Endothelial cell of umbilical vein (primary cell): Measurements from ENCODE around the gene ZER1. TPM values are rescaled to one million over a fixed set of nuclear protein-coding genes. Genes with fewer than 3 reads are reported as not detected.

Source experiments
- BruUV-seq: library from RNA; stranded (reverse); fragments of 400-500 nt; replicated peaks from 2 replicates; lab custom pipeline; 2021; lab: Mats Ljungman, UMichigan
- CTCF ChIA-PET: fragments of 300-600, 350-600 bp; sonication (Branson Sonifier 250); formaldehyde crosslinking; loops from one replicate; lab custom pipeline; 2021; ENCODE audit warnings: antibody characterized with exemption, inconsistent platforms; lab: Charles Lee
- POLR2A ChIA-PET: fragments of 300-600, 350-600 bp; sonication (Branson Sonifier 250); formaldehyde crosslinking; loops from one replicate; lab custom pipeline; 2021; ENCODE audit warnings: antibody characterized with exemption, inconsistent platforms; lab: Charles Lee
- DNase-seq: peaks from one replicate; pipeline ENCODE4 v3.0.0-alpha.2; 2011; ENCODE audit warnings: low read depth, low spot score
- FAIRE-seq: peaks from 2 replicates; lab custom pipeline; 2011; peaks lifted over from hg19 to GRCh38; lab: Jason Lieb, UNC
- H2AFZ ChIP-seq: 2 replicates; pipeline ENCODE4 v1.6.0; 2012; ENCODE audit warnings: low read depth, low read length, control low read depth, inconsistent platforms
- H3K27ac ChIP-seq: 2 replicates; pipeline ENCODE4 v1.5.1; 2011; ENCODE audit warnings: low read depth, mild to moderate bottlenecking, control low read depth, low read length, moderate library complexity; ENCODE audit not compliant: insufficient read depth
- H3K27me3 ChIP-seq, 2 experiments: 2 replicates each; pipeline versions ENCODE4 v1.6.0 to v1.6.1; 2011; ENCODE audit warnings: low read length in 2 of 2, mixed read lengths in 1 of 2; ENCODE audit not compliant: control insufficient read depth in 2 of 2, insufficient read depth in 2 of 2
- H3K36me3 ChIP-seq, 2 experiments: 2 replicates in 1 of 2; 3 replicates in 1 of 2; pipeline ENCODE4 v1.5.1; 2011; ENCODE audit warnings: low read length in 2 of 2, mild to moderate bottlenecking in 1 of 2, moderate library complexity in 1 of 2; ENCODE audit not compliant: control insufficient read depth in 2 of 2, insufficient read depth in 2 of 2; ENCODE audit errors: extremely low read depth in 1 of 2
- H3K4me1 ChIP-seq: 3 replicates; pipeline ENCODE4 v1.5.1; 2011; ENCODE audit warnings: mild to moderate bottlenecking, low read length; ENCODE audit not compliant: control insufficient read depth, insufficient read depth; ENCODE audit errors: extremely low read depth
- H3K4me2 ChIP-seq: 2 replicates; pipeline ENCODE4 v1.6.1; 2011; ENCODE audit warnings: low read length, control low read depth, mixed read lengths; ENCODE audit not compliant: insufficient read depth
- H3K4me3 ChIP-seq, 3 experiments: fragments of 200-600 bp in 1 of 3; sonication (generic), shearing (Covaris generic) in 1 of 3; replicated peaks in 1 of 3; 2 replicates each; pipeline ENCODE4 v1.5.1; 2011 to 2016; ENCODE audit warnings: control low read depth in 3 of 3, low read length in 3 of 3, mild to moderate bottlenecking in 2 of 3, inconsistent platforms in 1 of 3, low read depth in 1 of 3, moderate library complexity in 1 of 3; ENCODE audit not compliant: insufficient read depth in 1 of 3
- H3K79me2 ChIP-seq: 2 replicates; pipeline ENCODE4 v1.6.0; 2012; ENCODE audit warnings: low read length, inconsistent platforms; ENCODE audit not compliant: control insufficient read depth, insufficient read depth
- H3K9ac ChIP-seq: replicated peaks from 2 replicates; pipeline ENCODE3; 2011; ENCODE audit warnings: low read length, control low read depth; ENCODE audit not compliant: insufficient read depth; ENCODE audit errors: extremely low read depth
- H3K9me1 ChIP-seq: replicated peaks from 3 replicates; pipeline ENCODE4 v1.6.0; 2011; ENCODE audit warnings: mild to moderate bottlenecking, low read length; ENCODE audit not compliant: control insufficient read depth, insufficient read depth; ENCODE audit errors: extremely low read depth
- H3K9me3 ChIP-seq: replicated peaks from 2 replicates; pipeline ENCODE4 v1.5.1; 2012; ENCODE audit warnings: low read length, inconsistent platforms; ENCODE audit not compliant: control insufficient read depth, insufficient read depth
- H4K20me1 ChIP-seq: replicated peaks from 2 replicates; pipeline ENCODE3; 2011; ENCODE audit warnings: mild to moderate bottlenecking, low read length; ENCODE audit not compliant: control insufficient read depth, insufficient read depth; ENCODE audit errors: extremely low read depth
- EZH2 ChIP-seq: IDR thresholded peaks from 2 replicates; pipeline ENCODE4 v1.6.1; 2012; ENCODE audit warnings: borderline replicate concordance, low read depth, mild to moderate bottlenecking, moderate library complexity, low read length, inconsistent platforms; ENCODE audit not compliant: severe bottlenecking
- FOS ChIP-seq: IDR thresholded peaks from 2 replicates; pipeline ENCODE4 v1.6.1; 2011; ENCODE audit warnings: mild to moderate bottlenecking, low read length, moderate library complexity, borderline replicate concordance; ENCODE audit not compliant: insufficient read depth
- GATA2 ChIP-seq: IDR thresholded peaks from 2 replicates; pipeline ENCODE4 v1.7.0; 2011; ENCODE audit warnings: low read depth, mild to moderate bottlenecking, moderate library complexity, mixed read lengths, low read length; ENCODE audit not compliant: insufficient read length, insufficient read depth
- JUN ChIP-seq: IDR thresholded peaks from 2 replicates; pipeline ENCODE4 v1.6.1; 2011; ENCODE audit warnings: borderline replicate concordance, low read depth; ENCODE audit not compliant: insufficient read length, insufficient read depth
- MAX ChIP-seq: IDR thresholded peaks from 2 replicates; pipeline ENCODE4 v1.6.1; 2011; ENCODE audit not compliant: insufficient read depth, insufficient read length
- MYC ChIP-seq: IDR thresholded peaks from one replicate; pipeline ENCODE4 v1.6.1; 2011; ENCODE audit warnings: mild to moderate bottlenecking, low read depth, low read length
- POLR2A ChIP-seq: IDR thresholded peaks from 2 replicates; pipeline ENCODE4 v1.6.1; 2012; ENCODE audit warnings: low read depth, mild to moderate bottlenecking, control low read depth, low read length
- POLR2AphosphoS5 ChIP-seq: IDR thresholded peaks from 2 replicates; pipeline ENCODE4 v1.6.1; 2012; ENCODE audit warnings: low read depth, mild to moderate bottlenecking, control low read depth, low read length, moderate library complexity; ENCODE audit not compliant: insufficient read depth
- dilution Hi-C: fragments of 300-500 bp; cut with MboI; formaldehyde crosslinking; loops from one replicate; pipeline ENCODE4 v1.15.0; 2019; ENCODE audit warnings: low sequenced_read_pairs; ENCODE audit not compliant: extremely low pct_ligation_motif_present
- intact Hi-C: fragments of 100-400 bp; cut with micrococcal nuclease; formaldehyde crosslinking; loops from one replicate; pipeline ENCODE4 v1.10.0; 2022
- polyA plus RNA-seq, 4 experiments: library from polyadenylated mRNA; depleted of rRNA in 3 of 4; stranded (reverse) in 3 of 4; unstranded in 1 of 4; fragments of >200 nt; gene quantifications; 2 replicates each; pipeline versions ENCODE4 v1.2.1 to v1.2.3, GENCODE V29; 2011 to 2012; ENCODE audit warnings: missing spikeins in 1 of 4
- small RNA-seq: library from RNA; depleted of rRNA; stranded (forward); fragments of <200 nt; gene quantifications from one replicate; pipeline ENCODE3, GENCODE V24; 2012; ENCODE audit warnings: low replicate concordance, low read depth; ENCODE audit not compliant: insufficient read depth, insufficient read length
- total RNA-seq: library from RNA; stranded (reverse); gene quantifications from 2 replicates; pipeline ENCODE4 v1.2.3, GENCODE V29; 2021
- TF ChIP-seq, protein P1 (sequence below), 2 donors: IDR thresholded peaks; 1 replicate in 1 of 2; 2 replicates in 1 of 2; pipeline ENCODE4 v1.5.1; 2011; ENCODE audit warnings: low read length in 2 of 2, mild to moderate bottlenecking in 2 of 2, moderate library complexity in 2 of 2, control low read depth in 1 of 2, inconsistent platforms in 1 of 2, low read depth in 1 of 2; ENCODE audit not compliant: insufficient read depth in 1 of 2; ENCODE audit errors: extremely low read depth in 1 of 2

Gene ZER1
- total and polyA plus RNA-seq, 2 donors (not counting 3 experiments of a cell fraction or from before 2014, with no cell fraction given), result 23.0 to 29.9 TPM

- H3K9ac ChIP-seq, result peak overlapping the region; percentile 92
Observed at GRCh38 chr9:128683340-128684064, 88.2 kb downstream of the ZER1 start.

More at GRCh38 chr9:128683340-128684064, 88.2 kb downstream of the ZER1 start:
- TF ChIP-seq JUN, result no peak
- no peak for TF ChIP-seq GATA2
- TF ChIP-seq FOS, result no peak
- no peak for TF ChIP-seq MYC
- no peak for TF ChIP-seq MAX
- TF ChIP-seq, protein P1, sequence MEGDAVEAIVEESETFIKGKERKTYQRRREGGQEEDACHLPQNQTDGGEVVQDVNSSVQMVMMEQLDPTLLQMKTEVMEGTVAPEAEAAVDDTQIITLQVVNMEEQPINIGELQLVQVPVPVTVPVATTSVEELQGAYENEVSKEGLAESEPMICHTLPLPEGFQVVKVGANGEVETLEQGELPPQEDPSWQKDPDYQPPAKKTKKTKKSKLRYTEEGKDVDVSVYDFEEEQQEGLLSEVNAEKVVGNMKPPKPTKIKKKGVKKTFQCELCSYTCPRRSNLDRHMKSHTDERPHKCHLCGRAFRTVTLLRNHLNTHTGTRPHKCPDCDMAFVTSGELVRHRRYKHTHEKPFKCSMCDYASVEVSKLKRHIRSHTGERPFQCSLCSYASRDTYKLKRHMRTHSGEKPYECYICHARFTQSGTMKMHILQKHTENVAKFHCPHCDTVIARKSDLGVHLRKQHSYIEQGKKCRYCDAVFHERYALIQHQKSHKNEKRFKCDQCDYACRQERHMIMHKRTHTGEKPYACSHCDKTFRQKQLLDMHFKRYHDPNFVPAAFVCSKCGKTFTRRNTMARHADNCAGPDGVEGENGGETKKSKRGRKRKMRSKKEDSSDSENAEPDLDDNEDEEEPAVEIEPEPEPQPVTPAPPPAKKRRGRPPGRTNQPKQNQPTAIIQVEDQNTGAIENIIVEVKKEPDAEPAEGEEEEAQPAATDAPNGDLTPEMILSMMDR (IDR thresholded peaks at IDR 0.05; ENCODE audit: extremely low read depth in 1 of 2, insufficient read depth in 1 of 2, low read depth in 1 of 2, low read length in 2 of 2), result no peak
- no peak for TF ChIP-seq EZH2
- no peak for TF ChIP-seq POLR2AphosphoS5
- TF ChIP-seq POLR2A, result no peak
- ChIA-PET CTCF (interaction anchor here (0.7 to 1.7 kb wide), 5 partner anchors 17 to 87 kb away, joined by 3 to 10 read pairs (median 5); partner anchors contain the start of genes DYNC2I2 and PKN3), POLR2A (interaction anchor here (0.6 to 0.9 kb wide), 2 partner anchors 41 to 48 kb away, joined by 3 to 4 read pairs; no protein-coding TSS in a partner anchor)
- TSS peak; percentile 40 for BruUV-seq
- Histone ChIP-seq H4K20me1 (no peaks in the 10 kb centered on the region), H3K4me2 (peak overlapping the region; percentile 91), H2AFZ (peak overlapping the region; percentile 59), H3K79me2 (peaks cover 10% of the 10 kb centered on the region), H3K27ac (peak overlapping the region; percentile 65), H3K27me3 (no peaks in the 10 kb centered on the region), H3K4me1 (peaks cover 11% of the 10 kb centered on the region), H3K9me3 (no peaks in the 10 kb centered on the region), H3K4me3 (peak overlapping the region; percentile 58 to 90 (median 87)), H3K9me1 (no peaks in the 10 kb centered on the region), H3K36me3 (no peaks in the 10 kb centered on the region)
- DNase-seq (peak; percentile 16), FAIRE-seq (peak; percentile 86)
- intact Hi-C loops, result no loop called here
- dilution Hi-C loops, result no loop called here

Small RNAs within 50 kb of the gene (small RNA-seq; reads per million reads assigned to genes)
- not detected for gene RF00017
- not detected for gene RN7SL560P

Other genes with a start within 250 kb of the ZER1 start
- gene SPTAN1, start 219.3 kb downstream of the ZER1 start, total RNA-seq, result 478 and 502 TPM in 2 replicates
- 408 and 487 TPM in 2 replicates for gene SPTAN1, start 219.3 kb downstream of the ZER1 start, polyA plus RNA-seq
- 68.5 and 73.6 TPM in 2 replicates for gene DYNC2I2, start 115.1 kb downstream of the ZER1 start, total RNA-seq
- 82.6 and 88.5 TPM in 2 replicates for gene DYNC2I2, start 115.1 kb downstream of the ZER1 start, polyA plus RNA-seq
- gene SET, start 82.7 kb downstream of the ZER1 start, total RNA-seq, result 448 and 483 TPM in 2 replicates
- 61.1 and 96.9 TPM in 2 replicates for gene SET, start 82.7 kb downstream of the ZER1 start, polyA plus RNA-seq
- 39.3 and 40.4 TPM in 2 replicates for gene PKN3, start 69.4 kb downstream of the ZER1 start, total RNA-seq
- 27.0 and 29.5 TPM in 2 replicates for gene PKN3, start 69.4 kb downstream of the ZER1 start, polyA plus RNA-seq
- 28.8 and 31.1 TPM in 2 replicates for gene ZDHHC12, start 47.8 kb downstream of the ZER1 start, total RNA-seq
- gene ZDHHC12, start 47.8 kb downstream of the ZER1 start, polyA plus RNA-seq, result 62.0 and 86.1 TPM in 2 replicates
- gene TBC1D13, start 15.3 kb upstream of the ZER1 start, total RNA-seq, result 34.9 and 35.1 TPM in 2 replicates
- gene TBC1D13, start 15.3 kb upstream of the ZER1 start, polyA plus RNA-seq, result 41.9 and 43.9 TPM in 2 replicates
- 17.9 and 18.0 TPM in 2 replicates for gene ENDOG, start 46.6 kb upstream of the ZER1 start, total RNA-seq
- gene ENDOG, start 46.6 kb upstream of the ZER1 start, polyA plus RNA-seq, result 21.1 and 26.4 TPM in 2 replicates
- gene SPOUT1, start 57.9 kb upstream of the ZER1 start, total RNA-seq, result 51.6 and 59.3 TPM in 2 replicates
- 50.4 and 51.4 TPM in 2 replicates for gene SPOUT1, start 57.9 kb upstream of the ZER1 start, polyA plus RNA-seq
- gene KYAT1, start 110.0 kb upstream of the ZER1 start, total RNA-seq, result 7.2 and 8.0 TPM in 2 replicates
- 9.6 and 10.3 TPM in 2 replicates for gene KYAT1, start 110.0 kb upstream of the ZER1 start, polyA plus RNA-seq
- gene LRRC8A, start 110.2 kb upstream of the ZER1 start, total RNA-seq, result 99.6 and 126 TPM in 2 replicates
- gene LRRC8A, start 110.2 kb upstream of the ZER1 start, polyA plus RNA-seq, result 129 and 134 TPM in 2 replicates
- 0.30 and 1.8 TPM in 2 replicates for gene PHYHD1, start 149.1 kb upstream of the ZER1 start, total RNA-seq
- gene PHYHD1, start 149.1 kb upstream of the ZER1 start, polyA plus RNA-seq, result 1.1 and 1.8 TPM in 2 replicates
- 18.8 and 22.3 TPM in 2 replicates for gene DOLK, start 175.7 kb upstream of the ZER1 start, total RNA-seq
- gene DOLK, start 175.7 kb upstream of the ZER1 start, polyA plus RNA-seq, result 59.8 and 71.6 TPM in 2 replicates
- gene NUP188, start 175.8 kb upstream of the ZER1 start, total RNA-seq, result 62.1 and 66.2 TPM in 2 replicates
- 62.7 TPM in 2 replicates for gene NUP188, start 175.8 kb upstream of the ZER1 start, polyA plus RNA-seq